K562 (cell line): ENCODE measurements around the gene ABCC9. TPM values are rescaled to one million over a fixed set of nuclear protein-coding genes. Genes with fewer than 3 reads are reported as not detected.
A peak's percentile ranks its signal among the peaks of the same experiment; 100 is the strongest.

Experiments used
- ARID3A ChIP-seq: IDR thresholded peaks from 2 replicates; pipeline ENCODE4 v1.6.1; 2012; ENCODE audit warnings: low read depth, low read length, improper control_type of control experiment, borderline replicate concordance
- BRF1 ChIP-seq: IDR thresholded peaks from 3 replicates; pipeline ENCODE4 v1.6.1; 2011; ENCODE audit warnings: borderline replicate concordance, mild to moderate bottlenecking; ENCODE audit not compliant: insufficient read length; ENCODE audit errors: extremely low read depth
- CEBPG ChIP-seq, 3 experiments: fragments of 200-800 bp in 1 of 3; sonication (Bioruptor generic) in 1 of 3; sonication (generic) in 1 of 3; formaldehyde crosslinking in 1 of 3; IDR thresholded peaks in 2 of 3; conservative IDR thresholded peaks in 1 of 3; 2 replicates each; pipeline versions ENCODE4 v1.6.1 to v1.8.0; 2016 to 2022; ENCODE audit warnings: missing compliant biosample characterization in 2 of 3, missing genetic modification characterization in 2 of 3, mild to moderate bottlenecking in 1 of 3, missing genetic modification reagents in 1 of 3
- NFYB ChIP-seq: IDR thresholded peaks from 2 replicates; pipeline ENCODE4 v1.6.1; 2011; ENCODE audit warnings: mild to moderate bottlenecking, moderate library complexity; ENCODE audit not compliant: insufficient read length; ENCODE audit errors: extremely low read depth
- SMARCB1 ChIP-seq: IDR thresholded peaks from 2 replicates; pipeline ENCODE4 v1.6.1; 2011; ENCODE audit warnings: improper control_type of control experiment, low read depth; ENCODE audit not compliant: insufficient read length
- polyA plus RNA-seq, 8 experiments: library from polyadenylated mRNA; depleted of rRNA in 4 of 8; stranded (reverse) in 5 of 8; unstranded in 3 of 8; fragments of >200 nt; fragmentation: Nextera tagmentation in 2 of 8; fragmentation: Illumina TruSeq in 1 of 8; extraction: Ambion mirVana in 2 of 8; extraction: Trizol in 1 of 8; gene quantifications; 2 replicates each; pipeline versions ENCODE4 v1.2.1 to v1.2.3, GENCODE V29; 2011 to 2014; ENCODE audit warnings: inconsistent platforms in 1 of 8, missing spikeins in 1 of 8
- total RNA-seq, 7 experiments: library from RNA; depleted of rRNA in 6 of 7; stranded (reverse); fragments of >200 nt in 6 of 7; fragmentation: Illumina TruSeq in 2 of 7; extraction: Trizol in 2 of 7; gene quantifications; 2 replicates each; pipeline versions ENCODE4 v1.2.1 to v1.2.3, GENCODE V29; 2011 to 2021; ENCODE audit warnings: low replicate concordance in 1 of 7
- TF ChIP-seq, protein P1 (sequence below), 2 experiments: fragments of 450-650 bp in 1 of 2; IDR thresholded peaks; 2 replicates each; pipeline ENCODE4 v1.6.1; 2011 to 2017; ENCODE audit warnings: low read depth in 2 of 2, antibody characterized with exemption in 1 of 2, borderline replicate concordance in 1 of 2, low read length in 1 of 2, mild to moderate bottlenecking in 1 of 2, mixed read lengths in 1 of 2; ENCODE audit not compliant: control insufficient read depth in 1 of 2
- TF ChIP-seq, protein P2 (sequence below), 2 experiments: fragments of 450-650 bp in 1 of 2; sonication (generic) in 1 of 2; formaldehyde crosslinking in 1 of 2; IDR thresholded peaks in 1 of 2; conservative IDR thresholded peaks in 1 of 2; 2 replicates each; pipeline versions ENCODE4 v1.6.1 to v1.8.1; 2016 to 2023; ENCODE audit warnings: mild to moderate bottlenecking in 2 of 2, moderate library complexity in 2 of 2, inconsistent platforms in 1 of 2, missing genetic modification reagents in 1 of 2

ABCC9 gene
- total and polyA plus RNA-seq, 9 of the 15 experiments (the other 6 are each of a cell fraction or from before 2014, with no cell fraction given), result 0.05 to 0.40 (median 0.18) TPM

- TF ChIP-seq, protein P1, sequence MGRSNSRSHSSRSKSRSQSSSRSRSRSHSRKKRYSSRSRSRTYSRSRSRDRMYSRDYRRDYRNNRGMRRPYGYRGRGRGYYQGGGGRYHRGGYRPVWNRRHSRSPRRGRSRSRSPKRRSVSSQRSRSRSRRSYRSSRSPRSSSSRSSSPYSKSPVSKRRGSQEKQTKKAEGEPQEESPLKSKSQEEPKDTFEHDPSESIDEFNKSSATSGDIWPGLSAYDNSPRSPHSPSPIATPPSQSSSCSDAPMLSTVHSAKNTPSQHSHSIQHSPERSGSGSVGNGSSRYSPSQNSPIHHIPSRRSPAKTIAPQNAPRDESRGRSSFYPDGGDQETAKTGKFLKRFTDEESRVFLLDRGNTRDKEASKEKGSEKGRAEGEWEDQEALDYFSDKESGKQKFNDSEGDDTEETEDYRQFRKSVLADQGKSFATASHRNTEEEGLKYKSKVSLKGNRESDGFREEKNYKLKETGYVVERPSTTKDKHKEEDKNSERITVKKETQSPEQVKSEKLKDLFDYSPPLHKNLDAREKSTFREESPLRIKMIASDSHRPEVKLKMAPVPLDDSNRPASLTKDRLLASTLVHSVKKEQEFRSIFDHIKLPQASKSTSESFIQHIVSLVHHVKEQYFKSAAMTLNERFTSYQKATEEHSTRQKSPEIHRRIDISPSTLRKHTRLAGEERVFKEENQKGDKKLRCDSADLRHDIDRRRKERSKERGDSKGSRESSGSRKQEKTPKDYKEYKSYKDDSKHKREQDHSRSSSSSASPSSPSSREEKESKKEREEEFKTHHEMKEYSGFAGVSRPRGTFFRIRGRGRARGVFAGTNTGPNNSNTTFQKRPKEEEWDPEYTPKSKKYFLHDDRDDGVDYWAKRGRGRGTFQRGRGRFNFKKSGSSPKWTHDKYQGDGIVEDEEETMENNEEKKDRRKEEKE (IDR thresholded peaks at IDR 0.05; ENCODE audit: borderline replicate concordance in 1 of 2, control insufficient read depth in 1 of 2, low read depth in 2 of 2, low read length in 1 of 2), result no peak
- no peak for TF ChIP-seq SMARCB1
- TF ChIP-seq, protein P2, sequence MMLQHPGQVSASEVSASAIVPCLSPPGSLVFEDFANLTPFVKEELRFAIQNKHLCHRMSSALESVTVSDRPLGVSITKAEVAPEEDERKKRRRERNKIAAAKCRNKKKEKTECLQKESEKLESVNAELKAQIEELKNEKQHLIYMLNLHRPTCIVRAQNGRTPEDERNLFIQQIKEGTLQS (IDR thresholded peaks at IDR 0.05), result peak; percentile 58
- TF ChIP-seq, protein P2 (CRISPR knock-in tag; conservative IDR thresholded peaks at IDR 0.05), result no peak
- TF ChIP-seq CEBPG (CRISPR knock-in tag; IDR thresholded peaks at IDR 0.05), result no peak
- TF ChIP-seq CEBPG (tag; conservative IDR thresholded peaks at IDR 0.05 in 1 of 2, IDR thresholded peaks at IDR 0.05 in 1 of 2), result peak in 1 of 2 experiments; percentile 44; a peak in 2 of 4 replicates
- TF ChIP-seq BRF1, result no peak
- TF ChIP-seq NFYB, result no peak
- no peak for TF ChIP-seq ARID3A
Observed at GRCh38 chr12:21938879-21939278, 2.3 kb downstream of the ABCC9 start (continued).
